ENCODE results near the gene MRPL1. TPM values are rescaled to one million over a fixed set of nuclear protein-coding genes. Genes with fewer than 3 reads are reported as not detected.
"Not testable (repeated sequence)": the region's sequence is repeated elsewhere in the genome, so short reads cannot be mapped to it uniquely, and the experiment has no call there.

MRPL1 gene
- total and polyA plus RNA-seq, 7 experiments from 2014 or later, result 13.0 to 37.9 (median 25.7) TPM

GRCh38 chr4:77945929-77946328 is 83.3 kb downstream of the MRPL1 start:
- H3K27ac ChIP-seq (ENCODE audit: low read depth, low read length); H3K27ac Mint-ChIP-seq; DNase-seq; ATAC-seq; H3K4me3 Mint-ChIP-seq; H3K36me3 ChIP-seq (ENCODE audit: control insufficient read depth in 2 of 3, insufficient read depth in 3 of 3, low read length in 3 of 3); H3K4me3 ChIP-seq (ENCODE audit: low read length); H3K27me3 ChIP-seq (ENCODE audit: control insufficient read depth in 2 of 2, insufficient read depth in 2 of 2, low read length in 2 of 2); H3K27me3 Mint-ChIP-seq; H3K9me3 ChIP-seq (ENCODE audit: control insufficient read depth in 2 of 3, low read length in 3 of 3); POLR2A ChIA-PET; CTCF ChIA-PET; H3K4me1 ChIP-seq (ENCODE audit: control insufficient read depth in 2 of 2, insufficient read depth in 2 of 2, low read length in 2 of 2); intact Hi-C loops (cut with micrococcal nuclease): not testable (repeated sequence)
- peaks cover 0 to 40% (median 11%) of the 10 kb centered on the region in 11 donors for H3K9me3 Mint-ChIP-seq
- peaks cover 0 to 24% (median 13%) of the 10 kb centered on the region in 7 donors for H3K4me1 Mint-ChIP-seq
- peaks cover 13 to 56% (median 48%) of the 10 kb centered on the region in 5 donors for H3K36me3 Mint-ChIP-seq

GRCh38 chr4:77950203-77950602 is 87.6 kb downstream of the MRPL1 start:
- H3K9me3 ChIP-seq (ENCODE audit: control insufficient read depth in 2 of 3, low read length in 3 of 3), result no peaks in the 10 kb centered on the region
- intact Hi-C loops (cut with micrococcal nuclease), result no loop called here
- ChIA-PET CTCF (no interaction called here), POLR2A (no interaction called here)
- H3K4me3 ChIP-seq (ENCODE audit: low read length), result no peak overlapping the region
- H3K4me1 Mint-ChIP-seq, result peaks cover 0 to 3% (median 0%) of the 10 kb centered on the region in 7 donors
- H3K4me3 Mint-ChIP-seq, result no peak overlapping the region
- DNase-seq (no peak), ATAC-seq (no peak)
- H3K27me3 ChIP-seq (ENCODE audit: control insufficient read depth in 2 of 2, insufficient read depth in 2 of 2, low read length in 2 of 2), result no peaks in the 10 kb centered on the region
- H3K36me3 ChIP-seq (ENCODE audit: control insufficient read depth in 2 of 3, insufficient read depth in 3 of 3, low read length in 3 of 3), result peaks cover 0 to 16% (median 0%) of the 10 kb centered on the region in 3 experiments
- peaks cover 0 to 7% (median 4%) of the 10 kb centered on the region in 11 donors for H3K9me3 Mint-ChIP-seq
- no peaks in the 10 kb centered on the region for H3K4me1 ChIP-seq (ENCODE audit: control insufficient read depth in 2 of 2, insufficient read depth in 2 of 2, low read length in 2 of 2)
- H3K27ac ChIP-seq (ENCODE audit: low read depth, low read length), result no peak overlapping the region
- no peak overlapping the region for H3K27ac Mint-ChIP-seq
- peaks cover 8 to 30% (median 24%) of the 10 kb centered on the region in 5 donors for H3K36me3 Mint-ChIP-seq
- H3K27me3 Mint-ChIP-seq, result no peaks in the 10 kb centered on the region

- DNase-seq (no peak), ATAC-seq (no peak)
- peaks cover 0 to 16% (median 0%) of the 10 kb centered on the region in 3 experiments for H3K36me3 ChIP-seq (ENCODE audit: control insufficient read depth in 2 of 3, insufficient read depth in 3 of 3, low read length in 3 of 3)
- ChIA-PET CTCF (no interaction called here), POLR2A (no interaction called here)
- H3K4me3 ChIP-seq (ENCODE audit: low read length), result no peak overlapping the region
- no peak overlapping the region for H3K4me3 Mint-ChIP-seq
- H3K27ac ChIP-seq (ENCODE audit: low read depth, low read length), result no peak overlapping the region
- no peak overlapping the region for H3K27ac Mint-ChIP-seq
- intact Hi-C loops (cut with micrococcal nuclease), result no loop called here
- H3K4me1 ChIP-seq (ENCODE audit: control insufficient read depth in 2 of 2, insufficient read depth in 2 of 2, low read length in 2 of 2), result no peaks in the 10 kb centered on the region
- H3K27me3 Mint-ChIP-seq, result no peaks in the 10 kb centered on the region
- H3K9me3 ChIP-seq (ENCODE audit: control insufficient read depth in 2 of 3, low read length in 3 of 3), result no peaks in the 10 kb centered on the region
- peaks cover 0 to 3% (median 0%) of the 10 kb centered on the region in 7 donors for H3K4me1 Mint-ChIP-seq
- H3K9me3 Mint-ChIP-seq, result no peaks in the 10 kb centered on the region
- H3K27me3 ChIP-seq (ENCODE audit: control insufficient read depth in 2 of 2, insufficient read depth in 2 of 2, low read length in 2 of 2), result no peaks in the 10 kb centered on the region
- peaks cover 4 to 17% (median 15%) of the 10 kb centered on the region in 5 donors for H3K36me3 Mint-ChIP-seq
These were observed 89.8 kb downstream of the MRPL1 start for GRCh38 chr4:77952457-77952856.

DNA sequence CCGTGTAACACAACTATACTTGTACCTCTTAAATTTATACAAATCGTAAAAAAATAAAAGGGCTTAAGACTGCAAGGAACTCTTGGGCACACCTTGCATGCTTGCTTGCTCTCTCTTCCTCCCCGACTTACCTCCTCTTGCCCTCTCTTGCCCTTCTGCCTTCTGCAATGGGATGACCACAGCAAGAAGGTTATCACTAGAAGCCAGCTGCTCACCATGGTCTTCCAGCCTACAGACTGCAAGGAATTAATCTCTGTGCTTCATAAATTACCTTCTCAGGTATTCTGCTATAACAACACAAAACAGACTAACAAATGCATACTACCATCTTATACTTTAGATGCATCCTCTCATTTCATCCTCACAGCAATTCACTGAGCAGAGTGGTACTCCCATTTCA is 92.1 kb downstream of the MRPL1 start:
- POLR2A ChIA-PET, result no interaction called here

DNA sequence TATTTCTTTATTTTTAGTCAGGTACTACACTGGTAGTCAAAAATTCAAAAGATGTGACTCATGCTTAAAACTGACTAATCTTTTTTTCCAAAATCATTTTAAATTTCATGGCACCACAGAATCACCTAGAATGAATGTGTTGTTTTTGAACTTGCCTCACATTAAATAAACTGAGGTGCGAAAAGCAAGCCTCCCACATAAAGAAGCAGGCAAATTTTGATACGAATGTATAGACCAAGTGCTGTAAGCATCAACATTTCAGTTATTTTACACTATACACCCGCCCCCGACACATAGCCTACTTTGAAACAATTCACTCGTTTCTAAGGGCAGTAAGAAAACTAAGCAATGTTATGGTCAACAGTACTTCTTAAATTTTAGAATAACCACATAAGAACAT is 94.3 kb downstream of the MRPL1 start:
- Mint-ChIP-seq H3K4me1 (peaks cover 0 to 3% (median 0%) of the 10 kb centered on the region in 7 donors), H3K4me3 (no peak overlapping the region), H3K27ac (peak overlapping the region in 2 of 9 donors; percentile 24 to 50), H3K27me3 (no peaks in the 10 kb centered on the region), H3K9me3 (no peaks in the 10 kb centered on the region), H3K36me3 (peaks cover 4 to 11% (median 7%) of the 10 kb centered on the region in 5 donors)
- intact Hi-C loops (cut with micrococcal nuclease), result no loop called here
- CTCF ChIA-PET, result no interaction called here
- Histone ChIP-seq H3K9me3 (ENCODE audit: control insufficient read depth in 2 of 3, low read length in 3 of 3) (no peaks in the 10 kb centered on the region), H3K27me3 (ENCODE audit: control insufficient read depth in 2 of 2, insufficient read depth in 2 of 2, low read length in 2 of 2) (no peaks in the 10 kb centered on the region), H3K27ac (ENCODE audit: low read depth, low read length) (no peak overlapping the region), H3K4me3 (ENCODE audit: low read length) (no peak overlapping the region), H3K36me3 (ENCODE audit: control insufficient read depth in 2 of 3, insufficient read depth in 3 of 3, low read length in 3 of 3) (no peaks in the 10 kb centered on the region), H3K4me1 (ENCODE audit: control insufficient read depth in 2 of 2, insufficient read depth in 2 of 2, low read length in 2 of 2) (no peaks in the 10 kb centered on the region)
- DNase-seq (no peak), ATAC-seq (no peak)
- POLR2A ChIA-PET, result no interaction called here

More for the DNA sequence above, 92.1 kb downstream of the MRPL1 start:
- H3K9me3 ChIP-seq (ENCODE audit: control insufficient read depth in 2 of 3, low read length in 3 of 3), result no peaks in the 10 kb centered on the region
- no peak overlapping the region for H3K4me3 Mint-ChIP-seq
- CTCF ChIA-PET, result no interaction called here
- H3K9me3 Mint-ChIP-seq, result no peaks in the 10 kb centered on the region
- peaks cover 0 to 3% (median 0%) of the 10 kb centered on the region in 7 donors for H3K4me1 Mint-ChIP-seq
- DNase-seq (no peak), ATAC-seq (no peak)
- no peak overlapping the region for H3K27ac ChIP-seq (ENCODE audit: low read depth, low read length)
- peaks cover 4 to 17% (median 15%) of the 10 kb centered on the region in 5 donors for H3K36me3 Mint-ChIP-seq
- H3K36me3 ChIP-seq (ENCODE audit: control insufficient read depth in 2 of 3, insufficient read depth in 3 of 3, low read length in 3 of 3), result peaks cover 0 to 16% (median 0%) of the 10 kb centered on the region in 3 experiments
- peak overlapping the region in 1 of 9 donors; percentile 22 for H3K27ac Mint-ChIP-seq
- H3K27me3 ChIP-seq (ENCODE audit: control insufficient read depth in 2 of 2, insufficient read depth in 2 of 2, low read length in 2 of 2), result no peaks in the 10 kb centered on the region
- no peak overlapping the region for H3K4me3 ChIP-seq (ENCODE audit: low read length)
- no peaks in the 10 kb centered on the region for H3K27me3 Mint-ChIP-seq
- no peaks in the 10 kb centered on the region for H3K4me1 ChIP-seq (ENCODE audit: control insufficient read depth in 2 of 2, insufficient read depth in 2 of 2, low read length in 2 of 2)
- intact Hi-C loops (cut with micrococcal nuclease), result no loop called here

- CTCF ChIA-PET, result interaction anchor here (1.0 to 1.7 kb wide), 2 partner anchors 12 to 904 kb away, joined by 3 to 6 read pairs; no protein-coding TSS in a partner anchor
- peaks cover 0 to 3% (median 3%) of the 10 kb centered on the region in 5 donors for H3K36me3 Mint-ChIP-seq
These were observed 96.3 kb downstream of the MRPL1 start for GRCh38 chr4:77958897-77959296.

More at GRCh38 chr4:77958897-77959296, 96.3 kb downstream of the MRPL1 start:
- Histone ChIP-seq H3K27ac (ENCODE audit: low read depth, low read length) (no peak overlapping the region), H3K27me3 (ENCODE audit: control insufficient read depth in 2 of 2, insufficient read depth in 2 of 2, low read length in 2 of 2) (no peaks in the 10 kb centered on the region), H3K4me3 (ENCODE audit: low read length) (no peak overlapping the region), H3K4me1 (ENCODE audit: control insufficient read depth in 2 of 2, insufficient read depth in 2 of 2, low read length in 2 of 2) (no peaks in the 10 kb centered on the region), H3K9me3 (ENCODE audit: control insufficient read depth in 2 of 3, low read length in 3 of 3) (no peaks in the 10 kb centered on the region), H3K36me3 (ENCODE audit: control insufficient read depth in 2 of 3, insufficient read depth in 3 of 3, low read length in 3 of 3) (no peaks in the 10 kb centered on the region)
- POLR2A ChIA-PET, result no interaction called here
- Mint-ChIP-seq H3K27ac (no peak overlapping the region), H3K4me1 (peaks cover 0 to 8% (median 7%) of the 10 kb centered on the region in 7 donors), H3K27me3 (no peaks in the 10 kb centered on the region), H3K4me3 (no peak overlapping the region), H3K9me3 (no peaks in the 10 kb centered on the region)
- ATAC-seq (no peak), DNase-seq (no peak)
- intact Hi-C loops (cut with micrococcal nuclease), result loop anchor here (1.0 to 2.0 kb wide), 2 partner anchors 558 to 905 kb away; no protein-coding TSS in a partner anchor

Data from naive thymus-derived CD4-positive, alpha-beta T cell (primary cell).